ENCODE data around the gene KIT.

GRCh38 chr4:54750341-54750740 is 92.6 kb downstream of the KIT start:
- TF ChIP-seq POLR2AphosphoS5 (IDR thresholded peaks at IDR 0.05) = no peak
- TF ChIP-seq CTCF (IDR thresholded peaks at IDR 0.05) = no peak
- no peak for TF ChIP-seq EP300 (IDR thresholded peaks at IDR 0.05)
